HEK293T (cell line): ENCODE measurements around the gene BMF.

Experiments
- BHLHE40 ChIP-seq: fragments of 450-650 bp; IDR thresholded peaks from 2 replicates; pipeline ENCODE4 v1.6.1; 2016; ENCODE audit warnings: mild to moderate bottlenecking, moderate library complexity, borderline replicate concordance
- CTBP1 ChIP-seq: fragments of 450-650 bp; IDR thresholded peaks from 2 replicates; pipeline ENCODE4 v1.6.1; 2016; ENCODE audit warnings: borderline replicate concordance
- ELF4 ChIP-seq: fragments of 450-650 bp; IDR thresholded peaks from 2 replicates; pipeline ENCODE4 v1.6.1; 2017; ENCODE audit warnings: antibody characterized with exemption
- FOXA1 ChIP-seq: fragments of 450-650 bp; IDR thresholded peaks from 2 replicates; pipeline ENCODE4 v1.6.1; 2016; ENCODE audit warnings: mild to moderate bottlenecking
- FOXK2 ChIP-seq: fragments of 450-650 bp; IDR thresholded peaks from 2 replicates; pipeline ENCODE4 v1.6.1; 2016; ENCODE audit warnings: mild to moderate bottlenecking
- FOXM1 ChIP-seq: fragments of 450-650 bp; IDR thresholded peaks from 2 replicates; pipeline ENCODE4 v1.6.1; 2017; ENCODE audit warnings: mild to moderate bottlenecking, borderline replicate concordance
- HDGF ChIP-seq: fragments of 450-650 bp; IDR thresholded peaks from 2 replicates; pipeline ENCODE4 v1.6.1; 2017; ENCODE audit warnings: antibody characterized with exemption, borderline replicate concordance
- SP1 ChIP-seq: fragments of 450-650 bp; IDR thresholded peaks from 2 replicates; pipeline ENCODE4 v1.6.1; 2017

GRCh38 chr15:40100947-40101905 is 7.5 kb downstream of the BMF start:
- TF ChIP-seq FOXM1 (no peak), FOXK2 (no peak), BHLHE40 (no peak), FOXA1 (no peak), ELF4 (no peak), HDGF (no peak), SP1 (no peak), CTBP1 (no peak)
